HL-60 (cell line): ENCODE data around the gene CCDC154.

ENCODE experiments used
- GABPA ChIP-seq: IDR thresholded peaks from 2 replicates; pipeline ENCODE4 v1.6.1; 2012; ENCODE audit warnings: low read depth
- POLR2AphosphoS5 ChIP-seq: IDR thresholded peaks from 2 replicates; pipeline ENCODE4 v1.6.1; 2012; ENCODE audit warnings: low read depth
- SPI1 ChIP-seq: IDR thresholded peaks from 2 replicates; pipeline ENCODE4 v1.6.1; 2012; ENCODE audit warnings: low read depth, mild to moderate bottlenecking, borderline replicate concordance
- TF ChIP-seq, protein P1 (sequence below): IDR thresholded peaks from one replicate; pipeline ENCODE4 v1.5.1; 2011; ENCODE audit warnings: low read length, control low read depth, inconsistent platforms; ENCODE audit not compliant: insufficient read depth
- TF ChIP-seq, protein P2 (sequence below): IDR thresholded peaks from 2 replicates; pipeline ENCODE4 v1.6.1; 2012; ENCODE audit warnings: low read depth; ENCODE audit not compliant: insufficient replicate concordance

DNA sequence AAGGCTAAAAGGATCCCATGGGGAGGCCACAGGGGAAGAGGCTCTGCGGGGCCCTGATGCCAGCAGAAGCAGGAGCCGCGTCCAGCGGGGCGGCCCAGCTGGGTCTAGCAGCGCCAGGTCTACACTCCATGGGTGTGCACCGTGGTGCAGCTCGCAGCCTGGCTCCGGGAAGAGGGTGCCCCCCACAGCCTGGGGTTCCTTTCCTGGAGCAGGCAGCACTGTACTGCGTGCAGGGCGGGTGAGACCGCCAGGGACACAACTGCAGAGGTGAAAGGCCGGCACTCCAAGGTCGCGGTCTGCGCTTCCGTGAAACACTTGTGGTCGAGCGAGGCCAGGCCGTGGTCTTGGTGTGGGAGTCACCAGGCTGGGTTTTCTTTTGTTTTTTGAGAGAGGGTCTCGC, 6.5 kb upstream of the CCDC154 start:
- TF ChIP-seq, protein P1, sequence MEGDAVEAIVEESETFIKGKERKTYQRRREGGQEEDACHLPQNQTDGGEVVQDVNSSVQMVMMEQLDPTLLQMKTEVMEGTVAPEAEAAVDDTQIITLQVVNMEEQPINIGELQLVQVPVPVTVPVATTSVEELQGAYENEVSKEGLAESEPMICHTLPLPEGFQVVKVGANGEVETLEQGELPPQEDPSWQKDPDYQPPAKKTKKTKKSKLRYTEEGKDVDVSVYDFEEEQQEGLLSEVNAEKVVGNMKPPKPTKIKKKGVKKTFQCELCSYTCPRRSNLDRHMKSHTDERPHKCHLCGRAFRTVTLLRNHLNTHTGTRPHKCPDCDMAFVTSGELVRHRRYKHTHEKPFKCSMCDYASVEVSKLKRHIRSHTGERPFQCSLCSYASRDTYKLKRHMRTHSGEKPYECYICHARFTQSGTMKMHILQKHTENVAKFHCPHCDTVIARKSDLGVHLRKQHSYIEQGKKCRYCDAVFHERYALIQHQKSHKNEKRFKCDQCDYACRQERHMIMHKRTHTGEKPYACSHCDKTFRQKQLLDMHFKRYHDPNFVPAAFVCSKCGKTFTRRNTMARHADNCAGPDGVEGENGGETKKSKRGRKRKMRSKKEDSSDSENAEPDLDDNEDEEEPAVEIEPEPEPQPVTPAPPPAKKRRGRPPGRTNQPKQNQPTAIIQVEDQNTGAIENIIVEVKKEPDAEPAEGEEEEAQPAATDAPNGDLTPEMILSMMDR, result no peak
- TF ChIP-seq POLR2AphosphoS5 (0 out of 2 replicates have a peak, but pooled peaks have one; percentile 12), GABPA (no peak), SPI1 (no peak)
- TF ChIP-seq, protein P2, sequence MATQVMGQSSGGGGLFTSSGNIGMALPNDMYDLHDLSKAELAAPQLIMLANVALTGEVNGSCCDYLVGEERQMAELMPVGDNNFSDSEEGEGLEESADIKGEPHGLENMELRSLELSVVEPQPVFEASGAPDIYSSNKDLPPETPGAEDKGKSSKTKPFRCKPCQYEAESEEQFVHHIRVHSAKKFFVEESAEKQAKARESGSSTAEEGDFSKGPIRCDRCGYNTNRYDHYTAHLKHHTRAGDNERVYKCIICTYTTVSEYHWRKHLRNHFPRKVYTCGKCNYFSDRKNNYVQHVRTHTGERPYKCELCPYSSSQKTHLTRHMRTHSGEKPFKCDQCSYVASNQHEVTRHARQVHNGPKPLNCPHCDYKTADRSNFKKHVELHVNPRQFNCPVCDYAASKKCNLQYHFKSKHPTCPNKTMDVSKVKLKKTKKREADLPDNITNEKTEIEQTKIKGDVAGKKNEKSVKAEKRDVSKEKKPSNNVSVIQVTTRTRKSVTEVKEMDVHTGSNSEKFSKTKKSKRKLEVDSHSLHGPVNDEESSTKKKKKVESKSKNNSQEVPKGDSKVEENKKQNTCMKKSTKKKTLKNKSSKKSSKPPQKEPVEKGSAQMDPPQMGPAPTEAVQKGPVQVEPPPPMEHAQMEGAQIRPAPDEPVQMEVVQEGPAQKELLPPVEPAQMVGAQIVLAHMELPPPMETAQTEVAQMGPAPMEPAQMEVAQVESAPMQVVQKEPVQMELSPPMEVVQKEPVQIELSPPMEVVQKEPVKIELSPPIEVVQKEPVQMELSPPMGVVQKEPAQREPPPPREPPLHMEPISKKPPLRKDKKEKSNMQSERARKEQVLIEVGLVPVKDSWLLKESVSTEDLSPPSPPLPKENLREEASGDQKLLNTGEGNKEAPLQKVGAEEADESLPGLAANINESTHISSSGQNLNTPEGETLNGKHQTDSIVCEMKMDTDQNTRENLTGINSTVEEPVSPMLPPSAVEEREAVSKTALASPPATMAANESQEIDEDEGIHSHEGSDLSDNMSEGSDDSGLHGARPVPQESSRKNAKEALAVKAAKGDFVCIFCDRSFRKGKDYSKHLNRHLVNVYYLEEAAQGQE, result no peak
